KG1 (cell line): Measurements from ENCODE around the gene POU6F1.
A peak's percentile ranks its signal among the peaks of the same experiment; 100 is the strongest.
"Not testable (repeated sequence)": the region's sequence is repeated elsewhere in the genome, so short reads cannot be mapped to it uniquely, and the experiment has no call there.

Experiments used
- DNase-seq: peaks from one replicate; lab custom pipeline; 2025; lab: John Stamatoyannopoulos, UW

The POU6F1 gene

GRCh38 chr12:51217968-51218606 is at the start of gene POU6F1:
Gene POU6F1 (minus strand): TSS chr12:51218062. CDS start chr12:51206836, 11,226 bp downstream.
- peak; percentile 84 for DNase-seq

- no peak for DNase-seq
Observed at GRCh38 chr12:51265024-51265423, 47.2 kb upstream of the POU6F1 start.

- DNase-seq: no peak
Observed at GRCh38 chr12:51264297-51264696, 46.4 kb upstream of the POU6F1 start.

GRCh38 chr12:51263341-51263740 is 45.5 kb upstream of the POU6F1 start:
- DNase-seq: no peak

- no peak for DNase-seq
Observed at GRCh38 chr12:51262758-51263177, 44.9 kb upstream of the POU6F1 start.

- DNase-seq: not testable (repeated sequence)
Observed at GRCh38 chr12:51259600-51259999, 41.7 kb upstream of the POU6F1 start.

- DNase-seq: no peak
Observed at GRCh38 chr12:51254536-51254935, 36.7 kb upstream of the POU6F1 start.

GRCh38 chr12:51253276-51253675 is 35.4 kb upstream of the POU6F1 start:
- DNase-seq: no peak

- no peak for DNase-seq
Observed at GRCh38 chr12:51247523-51248206, 29.8 kb upstream of the POU6F1 start.

GRCh38 chr12:51246254-51246853 is 28.5 kb upstream of the POU6F1 start:
- DNase-seq: peak; percentile 59

- DNase-seq: no peak
Observed at GRCh38 chr12:51245476-51246253, 27.8 kb upstream of the POU6F1 start.

GRCh38 chr12:51244269-51244668 is 26.4 kb upstream of the POU6F1 start:
- DNase-seq: no peak

GRCh38 chr12:51242876-51243275 is 25.0 kb upstream of the POU6F1 start:
- no peak for DNase-seq

GRCh38 chr12:51242120-51242519 is 24.3 kb upstream of the POU6F1 start:
- DNase-seq: no peak

GRCh38 chr12:51240971-51241370 is 23.1 kb upstream of the POU6F1 start:
- DNase-seq: no peak

- peak; percentile 90 for DNase-seq
Observed at GRCh38 chr12:51238510-51239334, 20.9 kb upstream of the POU6F1 start, which contains the start of gene DAZAP2. Gene DAZAP2 (plus strand): TSS chr12:51238826. CDS start chr12:51238908, 82 bp downstream.

GRCh38 chr12:51238037-51238509 is 20.2 kb upstream of the POU6F1 start:
- no peak for DNase-seq

GRCh38 chr12:51234530-51234929 is 16.7 kb upstream of the POU6F1 start:
- DNase-seq: no peak

- DNase-seq: no peak
Observed at GRCh38 chr12:51232642-51233041, 14.8 kb upstream of the POU6F1 start.

GRCh38 chr12:51229116-51229809 is 11.4 kb upstream of the POU6F1 start:
- DNase-seq: no peak

GRCh38 chr12:51227962-51228361 is 10.1 kb upstream of the POU6F1 start:
- DNase-seq: no peak
